Activated CD4-positive, alpha-beta T cell treated with anti-CD3 and anti-CD28 coated beads for 36 hours (primary cell): Measurements from ENCODE around the gene ZNF614. TPM values are rescaled to one million over a fixed set of nuclear protein-coding genes. Genes with fewer than 3 reads are reported as not detected.
"Not testable (repeated sequence)": the region's sequence is repeated elsewhere in the genome, so short reads cannot be mapped to it uniquely, and the experiment has no call there.

Experiments used
- ATAC-seq: fragments of 200-7000 bp; cut with Tn5 transposase; one replicate; pipeline ENCODE4 v1.10.0; 2021; ENCODE audit warnings: mild to moderate bottlenecking, moderate library complexity
- CTCF ChIA-PET: fragments of 350-600 bp; sonication (Branson Sonifier 250); formaldehyde crosslinking; loops from one replicate; lab custom pipeline; 2021; ENCODE audit warnings: antibody characterized with exemption; lab: Charles Lee
- POLR2A ChIA-PET: fragments of 350-600 bp; sonication (Branson Sonifier 250); formaldehyde crosslinking; loops from one replicate; lab custom pipeline; 2021; ENCODE audit warnings: antibody characterized with exemption, inconsistent platforms; lab: Charles Lee
- DNase-seq: peaks from one replicate; pipeline ENCODE4 v3.0.0-alpha.2; 2020
- H3K27ac Mint-ChIP-seq: one replicate; pipeline ENCODE4 v1.8.0; 2021; ENCODE audit warnings: mixed read lengths
- H3K27me3 Mint-ChIP-seq: one replicate; pipeline ENCODE4 v1.8.0; 2021; ENCODE audit warnings: mixed read lengths
- H3K36me3 Mint-ChIP-seq: one replicate; pipeline ENCODE4 v1.8.0; 2021; ENCODE audit warnings: low read depth, mixed read lengths
- H3K4me1 Mint-ChIP-seq: one replicate; pipeline ENCODE4 v1.8.0; 2021; ENCODE audit warnings: mixed read lengths
- H3K4me3 Mint-ChIP-seq: one replicate; pipeline ENCODE4 v1.8.0; 2021; ENCODE audit warnings: mild to moderate bottlenecking, moderate library complexity, mixed read lengths
- H3K9me3 Mint-ChIP-seq: one replicate; pipeline ENCODE4 v1.8.0; 2021; ENCODE audit warnings: low read depth, mixed read lengths
- intact Hi-C, 2 experiments: fragments of 100-400 bp; cut with DNase I in 1 of 2; cut with micrococcal nuclease in 1 of 2; formaldehyde crosslinking; loops; one replicate each; pipeline versions ENCODE4 v1.14.2 to v1.15.1; 2022 to 2024; cut with DNase I, micrococcal nuclease
- total RNA-seq, 2 experiments: library from RNA; stranded (reverse); gene quantifications; one replicate each; pipeline ENCODE4 v1.2.3, GENCODE V29; 2021

The ZNF614 gene
- 10 to 100 TPM in 1 of 2 experiments, 1 to 10 TPM in 1; 9.4 to 10.6 TPM for total RNA-seq

- DNase-seq (peak; percentile 93), ATAC-seq (peak; percentile 94)
- intact Hi-C loops: loop anchor here (1.0 to 10.0 kb wide), 7 partner anchors 20 to 323 kb away; partner anchors contain the start of genes ZNF432 (in 2 of the 2), PPP2R1A (in 1 of the 2), ZNF350 (in 1 of the 2) and ZNF615 (in 1 of the 2)
- Mint-ChIP-seq H3K4me1 (peaks cover 13% of the 10 kb centered on the region), H3K27ac (peak within 1 kb of the TSS; percentile 88), H3K36me3 (peaks cover 75% of the 10 kb centered on the region), H3K4me3 (peak within 1 kb of the TSS; percentile 81), H3K9me3 (peaks cover 45% of the 10 kb centered on the region), H3K27me3 (no peaks in the 10 kb centered on the region)
- POLR2A ChIA-PET: interaction anchor here (0.8 kb wide), 1 partner anchor 46 kb away, joined by 4 read pairs; no protein-coding TSS in a partner anchor
- CTCF ChIA-PET: interaction anchor here (0.7 kb wide), 1 partner anchor 663 kb away, joined by 4 read pairs; no protein-coding TSS in a partner anchor
Measured at GRCh38 chr19:52028027-52028779, at the start of gene ZNF614. TSS of gene ZNF614 (minus strand) at chr19:52028379. CDS start at chr19:52025745, 2,634 bp downstream.

- ATAC-seq (no peak), DNase-seq (no peak)
- intact Hi-C loops: no loop called here
- Mint-ChIP-seq H3K27ac (no peak overlapping the region), H3K27me3 (no peaks in the 10 kb centered on the region), H3K4me1 (no peaks in the 10 kb centered on the region), H3K9me3 (peaks cover 71% of the 10 kb centered on the region), H3K36me3 (peaks cover 97% of the 10 kb centered on the region), H3K4me3 (no peak overlapping the region)
- POLR2A ChIA-PET: no interaction called here
- CTCF ChIA-PET: no interaction called here
Measured at GRCh38 chr19:52070496-52070895, 42.3 kb upstream of the ZNF614 start.

GRCh38 chr19:52069653-52070052 is 41.5 kb upstream of the ZNF614 start:
- ATAC-seq: no peak
- DNase-seq: no peak
- POLR2A ChIA-PET: no interaction called here
- intact Hi-C loops: no loop called here
- H3K27ac Mint-ChIP-seq: no peak overlapping the region
- peaks cover 69% of the 10 kb centered on the region for H3K9me3 Mint-ChIP-seq
- CTCF ChIA-PET: no interaction called here
- no peak overlapping the region for H3K4me3 Mint-ChIP-seq
- no peaks in the 10 kb centered on the region for H3K27me3 Mint-ChIP-seq
- no peaks in the 10 kb centered on the region for H3K4me1 Mint-ChIP-seq
- peaks cover 97% of the 10 kb centered on the region for H3K36me3 Mint-ChIP-seq

GRCh38 chr19:52066258-52066863 is 38.2 kb upstream of the ZNF614 start:
- intact Hi-C loops: no loop called here
- Mint-ChIP-seq H3K9me3 (peaks cover 63% of the 10 kb centered on the region), H3K4me1 (no peaks in the 10 kb centered on the region), H3K27me3 (no peaks in the 10 kb centered on the region), H3K36me3 (peaks cover 91% of the 10 kb centered on the region), H3K4me3 (no peak overlapping the region), H3K27ac (no peak overlapping the region)
- POLR2A ChIA-PET: no interaction called here
- no peak for ATAC-seq
- DNase-seq: no peak
- CTCF ChIA-PET: no interaction called here

GRCh38 chr19:52065399-52065798 is 37.2 kb upstream of the ZNF614 start:
- peaks cover 82% of the 10 kb centered on the region for H3K36me3 Mint-ChIP-seq
- no peak for ATAC-seq

GRCh38 chr19:52056480-52056879 is 28.3 kb upstream of the ZNF614 start:
- H3K27me3 Mint-ChIP-seq, DNase-seq, H3K27ac Mint-ChIP-seq, H3K4me3 Mint-ChIP-seq, POLR2A ChIA-PET, H3K4me1 Mint-ChIP-seq, ATAC-seq, intact Hi-C loops: not testable (repeated sequence)
- Mint-ChIP-seq H3K9me3 (peaks cover 66% of the 10 kb centered on the region), H3K36me3 (peaks cover 71% of the 10 kb centered on the region)
- CTCF ChIA-PET: interaction anchor here (0.6 kb wide), 1 partner anchor 24 kb away, joined by 3 read pairs; no protein-coding TSS in a partner anchor

More at GRCh38 chr19:52065399-52065798, 37.2 kb upstream of the ZNF614 start:
- H3K4me1 Mint-ChIP-seq: no peaks in the 10 kb centered on the region
- DNase-seq: no peak
- no peak overlapping the region for H3K27ac Mint-ChIP-seq
- ChIA-PET CTCF (no interaction called here), POLR2A (no interaction called here)
- H3K4me3 Mint-ChIP-seq: no peak overlapping the region
- H3K27me3 Mint-ChIP-seq: no peaks in the 10 kb centered on the region
- intact Hi-C loops: no loop called here
- H3K9me3 Mint-ChIP-seq: peaks cover 62% of the 10 kb centered on the region

GRCh38 chr19:52051736-52052135 is 23.6 kb upstream of the ZNF614 start:
- CTCF ChIA-PET, DNase-seq, H3K27me3 Mint-ChIP-seq, ATAC-seq, intact Hi-C loops, H3K4me3 Mint-ChIP-seq, H3K27ac Mint-ChIP-seq: not testable (repeated sequence)
- H3K9me3 Mint-ChIP-seq: peaks cover 47% of the 10 kb centered on the region
- peaks cover 16% of the 10 kb centered on the region for H3K4me1 Mint-ChIP-seq
- POLR2A ChIA-PET: interaction anchor here (1.0 kb wide), 1 partner anchor 44 kb away, joined by 3 read pairs; no protein-coding TSS in a partner anchor
- peaks cover 80% of the 10 kb centered on the region for H3K36me3 Mint-ChIP-seq

GRCh38 chr19:52048555-52049501 is 20.6 kb upstream of the ZNF614 start, which contains the start of gene ZNF432:
TSS of gene ZNF432 (minus strand) at chr19:52048838. CDS start at chr19:52046868, 1,970 bp downstream.
- Mint-ChIP-seq H3K36me3 (peaks cover 83% of the 10 kb centered on the region), H3K27ac (peak within 1 kb of the TSS; percentile 100), H3K9me3 (peaks cover 34% of the 10 kb centered on the region), H3K27me3 (no peaks in the 10 kb centered on the region), H3K4me1 (peaks cover 16% of the 10 kb centered on the region), H3K4me3 (peak within 1 kb of the TSS; percentile 94)
- CTCF ChIA-PET: no interaction called here
- ATAC-seq (peak; percentile 88), DNase-seq (peak; percentile 88)
- POLR2A ChIA-PET: interaction anchor here (0.6 kb wide), 1 partner anchor 219 kb away, joined by 5 read pairs; no protein-coding TSS in a partner anchor
- intact Hi-C loops: loop anchor here (1.0 to 5.0 kb wide), 9 partner anchors 21 to 913 kb away; partner anchors contain the start of genes ZNF614 (in 2 of the 2), ZNF350 (in 1 of the 2), ZNF613 (in 1 of the 2) and ZNF615 (in 1 of the 2)

- POLR2A ChIA-PET: no interaction called here
- peaks cover 58% of the 10 kb centered on the region for H3K9me3 Mint-ChIP-seq
Measured at GRCh38 chr19:52039169-52039568, 11.0 kb upstream of the ZNF614 start.

GRCh38 chr19:52034051-52034728 is 6.0 kb upstream of the ZNF614 start:
- no peaks in the 10 kb centered on the region for H3K27me3 Mint-ChIP-seq
- POLR2A ChIA-PET: no interaction called here
- H3K9me3 Mint-ChIP-seq: peaks cover 60% of the 10 kb centered on the region
- peaks cover 87% of the 10 kb centered on the region for H3K36me3 Mint-ChIP-seq
- CTCF ChIA-PET: no interaction called here
- ATAC-seq: no peak
- peaks cover 2% of the 10 kb centered on the region for H3K4me1 Mint-ChIP-seq
- H3K4me3 Mint-ChIP-seq: no peak overlapping the region
- no peak overlapping the region for H3K27ac Mint-ChIP-seq
- DNase-seq: no peak
- intact Hi-C loops: no loop called here

More at GRCh38 chr19:52039169-52039568, 11.0 kb upstream of the ZNF614 start:
- H3K4me3 Mint-ChIP-seq: no peak overlapping the region
- H3K27ac Mint-ChIP-seq: no peak overlapping the region
- ATAC-seq (no peak), DNase-seq (no peak)
- intact Hi-C loops: no loop called here
- CTCF ChIA-PET: no interaction called here
- H3K4me1 Mint-ChIP-seq: no peaks in the 10 kb centered on the region
- peaks cover 96% of the 10 kb centered on the region for H3K36me3 Mint-ChIP-seq
- H3K27me3 Mint-ChIP-seq: no peaks in the 10 kb centered on the region
